Activated CD8-positive, alpha-beta memory T cell treated with anti-CD3 and anti-CD28 coated beads, Interleukin-2, amount 10 ng/mL, durations not matched to agents 7 days and 5 days (primary cell): ENCODE measurements around the gene TCEAL6. TPM values are rescaled to one million over a fixed set of nuclear protein-coding genes. Genes with fewer than 3 reads are reported as not detected.
A peak's percentile ranks its signal among the peaks of the same experiment; 100 is the strongest.
"Not testable (repeated sequence)": the region's sequence is repeated elsewhere in the genome, so short reads cannot be mapped to it uniquely, and the experiment has no call there.

Source experiments
- ATAC-seq: fragments of 150-1000 bp; cut with Tn5 transposase; one replicate; pipeline ENCODE4 v1.10.0; 2021; ENCODE audit warnings: moderate library complexity
- CTCF ChIA-PET: fragments of 350-600 bp; sonication (Branson Sonifier 250); formaldehyde crosslinking; loops from one replicate; lab custom pipeline; 2021; ENCODE audit warnings: antibody characterized with exemption; lab: Charles Lee
- DNase-seq: peaks from one replicate; pipeline ENCODE4 v3.0.0-alpha.2; 2020
- H3K27ac Mint-ChIP-seq: one replicate; pipeline ENCODE4 v1.8.0; 2021; ENCODE audit warnings: mild to moderate bottlenecking, mixed read lengths
- H3K27me3 Mint-ChIP-seq: one replicate; pipeline ENCODE4 v1.8.0; 2021; ENCODE audit warnings: mixed read lengths
- H3K36me3 Mint-ChIP-seq: one replicate; pipeline ENCODE4 v1.8.0; 2021; ENCODE audit warnings: mild to moderate bottlenecking, mixed read lengths
- H3K4me1 Mint-ChIP-seq: one replicate; pipeline ENCODE4 v1.8.0; 2021; ENCODE audit warnings: mixed read lengths
- H3K4me3 Mint-ChIP-seq: one replicate; pipeline ENCODE4 v1.8.0; 2021; ENCODE audit warnings: mild to moderate bottlenecking, moderate library complexity, mixed read lengths
- H3K9me3 Mint-ChIP-seq: one replicate; pipeline ENCODE4 v1.8.0; 2022; ENCODE audit warnings: low read depth, mixed read lengths
- total RNA-seq, 2 experiments: library from RNA; stranded (reverse); gene quantifications; one replicate each; pipeline ENCODE4 v1.2.3, GENCODE V29; 2021

TCEAL6 gene
- total RNA-seq: not detected

DNA sequence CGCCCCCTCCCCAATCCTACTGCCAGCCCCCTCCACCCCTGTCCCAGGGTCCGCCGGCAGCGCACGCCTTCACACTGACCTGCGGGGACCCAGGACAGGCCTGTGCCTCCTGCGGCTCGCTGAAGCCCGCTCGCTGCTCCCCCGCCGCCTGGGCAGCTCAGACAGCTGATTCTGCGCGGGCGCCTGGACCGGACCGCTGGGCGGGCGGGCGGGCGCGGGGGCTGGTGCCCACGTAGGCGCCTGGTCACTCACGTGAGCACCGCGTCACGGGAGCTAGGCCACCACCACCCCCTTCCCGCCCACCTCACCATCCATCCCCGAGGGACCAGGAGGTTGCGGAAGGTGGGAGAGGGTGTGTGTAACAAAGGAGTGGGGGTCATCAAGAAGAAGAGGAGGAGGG lies at the start of gene TCEAL6:
Gene TCEAL6 (minus strand): TSS at position 208 of the 400 bp plus-strand sequence.
- ATAC-seq, H3K4me1 Mint-ChIP-seq, H3K36me3 Mint-ChIP-seq, CTCF ChIA-PET, DNase-seq, H3K9me3 Mint-ChIP-seq, H3K27ac Mint-ChIP-seq, H3K4me3 Mint-ChIP-seq: not testable (repeated sequence)
- H3K27me3 Mint-ChIP-seq: peaks cover 25% of the 10 kb centered on the region

DNA sequence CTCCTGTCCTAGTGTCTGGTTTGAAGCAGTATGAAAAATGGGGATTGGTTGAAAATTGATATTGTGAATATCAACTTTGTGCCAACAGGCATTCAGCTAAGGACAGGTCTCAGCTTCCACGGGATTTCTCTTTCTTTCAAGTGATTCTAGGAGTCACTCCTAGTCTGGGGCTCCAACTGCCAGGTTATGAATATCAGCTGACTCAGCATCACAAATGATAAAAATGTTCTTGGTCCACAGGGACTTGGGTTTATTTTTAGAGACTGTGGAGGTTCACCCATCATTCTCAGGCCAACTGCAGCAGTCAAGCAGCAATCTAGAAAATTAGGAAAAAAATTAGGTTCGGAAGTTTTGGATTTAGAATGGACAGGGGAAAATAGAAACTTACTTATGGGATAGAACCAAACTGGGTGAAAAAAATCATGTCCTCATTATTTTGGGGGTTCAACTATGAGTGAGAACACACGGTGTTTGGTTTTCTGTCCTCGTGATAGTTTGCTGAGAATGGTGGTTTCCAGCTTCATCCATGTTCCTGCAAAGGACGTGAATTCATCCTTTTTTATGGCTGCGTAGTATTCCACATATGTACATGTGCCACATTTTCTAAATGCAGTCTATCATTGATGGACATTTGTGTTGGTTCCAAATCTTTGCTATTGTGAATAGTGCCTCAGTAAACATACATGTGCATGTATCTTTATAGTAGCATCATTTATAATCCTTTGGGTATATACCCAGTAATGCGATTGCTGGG lies 43.9 kb upstream of the TCEAL6 start:
- no peak for DNase-seq
- no peaks in the 10 kb centered on the region for H3K36me3 Mint-ChIP-seq
- ATAC-seq: no peak
- no peak overlapping the region for H3K4me3 Mint-ChIP-seq
- H3K27ac Mint-ChIP-seq: no peak overlapping the region
- no peaks in the 10 kb centered on the region for H3K27me3 Mint-ChIP-seq
- peaks cover 3% of the 10 kb centered on the region for H3K9me3 Mint-ChIP-seq
- H3K4me1 Mint-ChIP-seq: no peaks in the 10 kb centered on the region
- CTCF ChIA-PET: no interaction called here

DNA sequence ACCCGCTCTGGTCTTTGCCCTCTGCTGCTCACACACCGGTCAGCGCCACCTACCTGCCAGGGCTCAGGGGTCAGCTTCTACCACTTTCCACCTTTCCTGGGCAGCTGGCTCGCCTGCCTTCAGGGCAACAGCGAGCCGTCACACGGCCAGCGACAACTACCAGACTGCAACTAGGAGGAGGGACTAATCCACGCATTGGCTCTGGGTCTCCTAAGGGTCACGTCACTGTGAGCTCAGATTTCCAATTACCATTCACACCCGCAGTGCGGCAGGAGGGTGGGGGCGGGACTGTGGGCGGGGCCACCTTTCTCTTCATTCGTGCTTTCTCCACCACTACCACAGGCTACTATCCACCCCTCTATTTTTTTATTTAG lies 13.5 kb upstream of the TCEAL6 start, which contains the start of gene BEX5:
Gene BEX5 (minus strand): TSS at position 172 of the 374 bp plus-strand sequence. CDS start 1,712 bp downstream, outside the sequence.
- Mint-ChIP-seq H3K4me3 (peak within 1 kb of the TSS; percentile 91), H3K36me3 (no peaks in the 10 kb centered on the region), H3K27me3 (peaks cover 3% of the 10 kb centered on the region), H3K27ac (peak within 1 kb of the TSS; percentile 86), H3K4me1 (peaks cover 10% of the 10 kb centered on the region), H3K9me3 (no peaks in the 10 kb centered on the region)
- DNase-seq (peak; percentile 63), ATAC-seq (peak; percentile 98)
- CTCF ChIA-PET: no interaction called here

DNA sequence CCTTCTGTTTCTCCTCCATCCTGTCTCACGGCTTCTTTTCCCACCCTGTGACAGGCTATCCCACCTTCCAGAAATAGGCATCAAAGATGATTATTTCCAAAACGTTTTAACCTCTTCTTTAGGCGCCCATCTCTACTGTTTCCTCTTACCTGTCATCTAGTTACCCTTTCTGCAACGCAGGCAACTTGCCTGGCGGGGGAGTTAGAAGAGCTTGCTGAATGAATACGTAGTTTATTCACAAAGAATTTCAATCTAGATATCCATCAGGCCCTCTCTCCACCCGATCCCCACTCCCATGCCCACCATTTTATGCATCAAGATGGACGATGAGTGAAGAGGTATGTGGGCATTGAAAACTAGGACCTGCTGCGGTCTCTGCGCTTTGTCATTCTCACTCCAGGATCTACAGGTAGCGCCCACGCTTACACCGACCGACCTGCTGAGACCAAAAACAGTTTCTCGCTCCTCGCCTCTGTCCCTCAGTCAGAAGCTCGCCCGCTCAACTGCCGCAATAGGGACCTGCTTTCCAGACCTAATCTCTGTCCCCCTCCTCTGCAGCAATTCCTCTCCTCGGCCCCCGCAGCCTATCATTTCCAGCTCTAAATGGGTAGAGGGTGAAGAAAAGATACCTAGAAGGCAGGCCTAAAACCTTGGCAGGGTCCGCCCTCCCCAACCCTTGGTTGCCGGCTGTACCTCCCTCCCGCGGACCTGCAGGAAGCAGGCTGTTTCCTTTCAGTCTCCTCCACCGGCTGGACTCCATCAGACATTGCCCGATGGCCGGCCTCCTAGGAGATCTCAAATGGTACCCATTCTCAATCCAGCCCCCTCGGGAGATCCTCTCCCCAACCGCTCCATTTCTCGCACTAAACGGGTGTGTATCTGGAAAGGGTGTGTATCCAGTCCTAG lies 12.9 kb upstream of the TCEAL6 start:
- Mint-ChIP-seq H3K9me3 (no peaks in the 10 kb centered on the region), H3K27me3 (peaks cover 3% of the 10 kb centered on the region), H3K36me3 (no peaks in the 10 kb centered on the region), H3K4me3 (peak overlapping the region; percentile 91), H3K4me1 (peaks cover 10% of the 10 kb centered on the region), H3K27ac (peak overlapping the region; percentile 86)
- DNase-seq (peak; percentile 40), ATAC-seq (peak; percentile 69)
- CTCF ChIA-PET: no interaction called here

DNA sequence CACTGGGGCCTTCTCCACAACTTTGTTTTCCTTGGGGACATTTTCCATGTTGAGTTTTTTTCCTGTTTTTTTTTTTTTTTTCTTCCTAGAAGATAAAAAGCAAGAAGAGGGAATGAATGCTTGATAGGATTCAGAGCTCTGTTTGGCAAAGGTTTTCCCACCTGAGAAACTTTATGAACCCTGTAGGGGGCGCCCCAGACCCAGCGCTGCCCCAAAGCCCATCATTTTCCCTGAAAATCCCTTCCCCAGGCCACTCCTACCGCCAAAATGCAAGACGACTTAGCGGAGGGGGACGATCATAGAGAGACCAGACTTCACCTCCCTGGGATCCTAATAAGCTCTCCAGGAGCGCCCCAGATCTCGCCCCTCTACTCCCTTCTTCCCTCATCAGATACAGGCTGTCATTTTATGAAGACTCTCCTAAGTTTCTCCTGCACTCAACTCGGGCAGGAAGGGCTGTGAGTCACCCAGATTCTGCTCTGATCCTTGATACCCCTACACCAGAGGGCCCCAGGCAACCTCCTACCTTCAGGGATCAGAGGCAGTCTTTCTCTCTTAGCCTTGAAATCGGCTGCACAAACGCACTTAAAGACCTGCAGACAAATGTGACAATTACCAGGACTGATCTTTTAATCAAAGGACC lies 12.1 kb upstream of the TCEAL6 start:
- CTCF ChIA-PET: interaction anchor here (0.6 to 0.7 kb wide), 3 partner anchors 26 to 926 kb away, joined by 3 read pairs; no protein-coding TSS in a partner anchor
- H3K27ac Mint-ChIP-seq: no peak overlapping the region
- no peak for DNase-seq
- peaks cover 3% of the 10 kb centered on the region for H3K27me3 Mint-ChIP-seq
- H3K4me1 Mint-ChIP-seq: peaks cover 10% of the 10 kb centered on the region
- H3K36me3 Mint-ChIP-seq: no peaks in the 10 kb centered on the region
- H3K9me3 Mint-ChIP-seq: no peaks in the 10 kb centered on the region
- ATAC-seq: no peak
- H3K4me3 Mint-ChIP-seq: peak overlapping the region; percentile 91

DNA sequence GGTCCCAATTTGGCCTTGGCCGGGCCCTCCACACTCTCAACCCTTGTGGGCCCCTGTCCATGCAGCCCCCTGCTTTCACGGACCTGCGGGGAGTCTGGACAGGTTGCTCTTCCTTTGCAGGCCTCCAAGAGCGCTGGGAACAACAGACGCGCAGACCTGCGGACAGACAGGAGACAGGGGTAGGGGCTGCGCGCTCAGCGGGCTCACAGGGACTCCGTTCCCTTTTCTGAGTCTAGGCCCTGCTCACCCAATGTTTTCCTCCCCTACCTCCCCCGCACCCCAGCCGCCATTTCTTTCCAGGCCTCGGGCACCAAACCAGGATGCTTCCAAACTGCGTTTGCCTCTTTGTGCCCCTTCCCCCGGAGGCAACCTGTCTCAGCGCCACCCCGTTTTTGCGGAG lies 650 bp downstream of the TCEAL6 start:
- H3K4me1 Mint-ChIP-seq, H3K27ac Mint-ChIP-seq, CTCF ChIA-PET, ATAC-seq, H3K36me3 Mint-ChIP-seq, DNase-seq, H3K4me3 Mint-ChIP-seq, H3K9me3 Mint-ChIP-seq: not testable (repeated sequence)
- H3K27me3 Mint-ChIP-seq: peaks cover 28% of the 10 kb centered on the region

DNA sequence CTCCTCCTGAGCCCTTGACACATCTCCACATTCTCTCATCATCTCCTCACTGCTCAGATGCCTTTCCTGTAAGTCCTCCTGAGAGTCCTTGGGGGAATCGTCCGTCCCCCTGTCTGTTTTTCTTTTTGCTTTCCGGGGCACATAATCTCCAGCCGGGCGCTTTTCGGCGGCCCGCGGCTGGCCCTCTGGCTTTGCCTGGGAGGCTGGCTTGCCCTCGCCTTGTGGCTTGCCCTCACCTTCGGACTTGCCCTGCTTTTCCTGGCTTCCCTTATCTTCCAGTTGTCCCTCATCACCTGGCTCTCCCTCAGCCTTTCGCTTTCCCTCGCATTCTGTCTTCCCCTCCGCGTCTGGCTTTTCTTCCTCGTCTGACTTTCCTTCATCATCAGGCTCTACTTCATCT lies 1.4 kb downstream of the TCEAL6 start:
- H3K4me1 Mint-ChIP-seq, H3K4me3 Mint-ChIP-seq, DNase-seq, ATAC-seq, H3K36me3 Mint-ChIP-seq, H3K9me3 Mint-ChIP-seq, H3K27ac Mint-ChIP-seq, CTCF ChIA-PET: not testable (repeated sequence)
- peaks cover 28% of the 10 kb centered on the region for H3K27me3 Mint-ChIP-seq

DNA sequence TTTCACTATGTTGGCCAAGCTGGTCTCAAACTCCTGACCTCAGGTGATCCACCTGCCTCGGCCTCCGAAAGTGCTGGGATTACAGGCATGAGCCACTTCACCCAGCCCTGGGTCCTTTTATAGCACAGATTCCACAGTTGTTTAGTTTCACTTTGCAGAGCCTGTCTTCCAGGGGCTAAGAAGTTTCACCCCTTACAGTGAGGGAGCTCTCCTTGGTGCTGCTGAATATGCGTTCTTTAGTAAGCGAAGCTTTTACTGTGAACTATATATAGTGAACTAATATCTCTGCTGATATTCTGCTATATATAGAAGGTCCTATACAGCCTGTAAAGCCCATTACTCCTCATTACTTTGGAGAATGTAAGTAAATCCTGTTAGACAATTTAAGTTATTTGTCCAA lies 4.2 kb downstream of the TCEAL6 start:
- no peaks in the 10 kb centered on the region for H3K9me3 Mint-ChIP-seq
- peaks cover 24% of the 10 kb centered on the region for H3K27me3 Mint-ChIP-seq
- H3K4me1 Mint-ChIP-seq: no peaks in the 10 kb centered on the region
- DNase-seq (no peak), ATAC-seq (no peak)
- no peak overlapping the region for H3K27ac Mint-ChIP-seq
- no peak overlapping the region for H3K4me3 Mint-ChIP-seq
- CTCF ChIA-PET: no interaction called here
- no peaks in the 10 kb centered on the region for H3K36me3 Mint-ChIP-seq

DNA sequence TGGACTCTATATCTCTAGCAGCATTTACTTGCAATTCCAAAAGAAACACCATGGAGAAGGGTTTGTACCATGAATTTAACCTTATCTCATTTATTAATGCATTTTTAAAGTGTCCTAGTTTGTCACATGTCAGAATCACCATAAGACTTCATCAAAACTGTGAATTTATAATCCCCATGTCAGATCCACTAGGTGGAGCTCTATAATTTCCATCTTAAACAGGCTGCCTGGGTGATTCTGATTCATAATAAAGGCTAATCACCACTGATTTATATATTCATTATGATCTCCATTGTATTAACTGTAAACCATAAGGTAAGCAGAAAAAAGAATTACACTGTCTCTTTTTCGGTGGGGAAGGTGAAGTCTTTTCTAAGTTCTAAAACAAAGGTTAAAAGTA lies 12.8 kb downstream of the TCEAL6 start:
- no peak for DNase-seq
- Mint-ChIP-seq H3K4me1 (peaks cover 2% of the 10 kb centered on the region), H3K36me3 (no peaks in the 10 kb centered on the region), H3K27ac (no peak overlapping the region), H3K27me3 (peaks cover 29% of the 10 kb centered on the region), H3K4me3 (no peak overlapping the region), H3K9me3 (no peaks in the 10 kb centered on the region)
- CTCF ChIA-PET: no interaction called here
- no peak for ATAC-seq

DNA sequence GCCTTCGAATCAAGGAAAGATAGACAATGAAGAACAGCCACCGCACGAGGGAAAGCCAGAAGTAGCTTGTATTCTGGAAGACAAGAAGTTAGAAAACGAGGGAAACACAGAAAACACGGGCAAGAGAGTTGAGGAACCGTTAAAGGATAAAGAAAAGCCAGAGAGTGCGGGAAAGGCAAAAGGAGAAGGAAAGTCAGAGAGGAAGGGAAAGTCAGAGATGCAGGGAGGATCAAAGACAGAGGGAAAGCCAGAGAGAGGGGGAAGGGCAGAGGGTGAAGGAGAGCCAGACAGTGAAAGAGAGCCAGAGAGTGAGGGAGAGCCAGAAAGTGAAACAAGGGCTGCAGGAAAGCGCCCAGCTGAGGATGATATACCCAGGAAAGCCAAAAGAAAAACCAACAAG lies 15.4 kb downstream of the TCEAL6 start:
- DNase-seq (no peak), ATAC-seq (no peak)
- Mint-ChIP-seq H3K9me3 (no peaks in the 10 kb centered on the region), H3K27ac (no peak overlapping the region), H3K4me1 (peaks cover 2% of the 10 kb centered on the region), H3K4me3 (no peak overlapping the region), H3K36me3 (no peaks in the 10 kb centered on the region), H3K27me3 (peaks cover 33% of the 10 kb centered on the region)
- CTCF ChIA-PET: no interaction called here

DNA sequence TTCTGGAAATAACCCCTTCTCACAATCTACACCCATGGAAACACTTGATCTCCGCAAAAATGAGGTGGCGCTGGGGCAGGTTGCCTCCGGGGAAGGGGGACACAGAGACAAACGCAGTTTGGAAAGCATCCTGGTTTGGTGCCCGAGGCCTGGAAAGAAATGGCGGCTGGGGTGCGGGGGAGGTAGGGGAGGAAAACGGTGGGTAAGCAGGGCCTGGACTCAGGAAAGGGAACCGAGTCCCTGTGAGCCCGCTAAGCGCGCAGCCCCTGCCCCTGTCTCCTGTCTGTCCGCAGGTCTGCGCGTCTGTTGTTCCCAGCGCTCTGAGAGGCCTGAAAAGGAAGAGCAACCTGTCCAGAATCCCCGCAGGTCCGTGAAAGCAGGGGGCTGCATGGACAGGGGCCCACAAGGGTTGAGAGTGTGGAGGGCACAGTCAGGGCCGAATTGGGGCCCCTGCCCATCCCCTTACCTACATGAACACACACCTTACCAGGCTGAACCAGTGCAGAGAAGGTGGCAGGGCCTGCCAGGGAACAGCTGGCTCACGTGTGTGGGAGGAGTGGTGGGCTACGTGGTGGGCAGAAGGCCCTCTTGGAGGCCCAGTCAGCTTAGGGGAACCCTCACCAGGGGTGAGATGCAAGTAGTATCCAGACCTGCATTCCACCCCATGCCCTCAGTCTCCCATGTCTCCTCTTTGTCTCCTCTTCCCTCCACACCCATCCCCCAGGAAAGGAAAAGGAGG lies 16.0 kb downstream of the TCEAL6 start:
- H3K27ac Mint-ChIP-seq, DNase-seq, H3K9me3 Mint-ChIP-seq, H3K4me3 Mint-ChIP-seq, H3K4me1 Mint-ChIP-seq, H3K36me3 Mint-ChIP-seq, ATAC-seq, CTCF ChIA-PET: not testable (repeated sequence)
- H3K27me3 Mint-ChIP-seq: peaks cover 29% of the 10 kb centered on the region

DNA sequence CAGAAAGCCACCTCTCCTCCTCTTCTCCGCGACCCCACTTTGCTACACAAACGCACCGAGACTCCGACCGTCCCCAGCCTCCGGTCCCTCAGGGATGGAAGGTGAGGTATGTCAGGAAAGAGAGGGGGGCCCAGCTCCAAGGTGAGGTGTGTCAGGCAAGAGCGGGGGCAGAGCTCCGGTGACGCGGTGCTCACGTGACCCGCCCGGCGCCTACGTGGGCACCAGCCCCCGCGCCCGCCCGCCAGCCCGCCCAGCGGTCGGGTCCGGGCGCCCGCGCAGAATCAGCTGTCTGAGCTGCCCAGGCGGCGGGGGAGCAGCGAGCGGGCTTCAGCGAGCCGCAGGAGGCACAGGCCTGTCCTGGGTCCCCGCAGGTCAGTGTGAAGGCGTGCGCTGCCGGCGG lies 16.8 kb downstream of the TCEAL6 start, which contains the start of gene TCEAL2:
Gene TCEAL2 (plus strand): TSS at position 244 of the 400 bp plus-strand sequence. CDS start 1,152 bp downstream, outside the sequence.
- H3K36me3 Mint-ChIP-seq, DNase-seq, H3K27ac Mint-ChIP-seq, H3K4me3 Mint-ChIP-seq, H3K9me3 Mint-ChIP-seq, H3K4me1 Mint-ChIP-seq, CTCF ChIA-PET, ATAC-seq: not testable (repeated sequence)
- H3K27me3 Mint-ChIP-seq: peaks cover 29% of the 10 kb centered on the region

DNA sequence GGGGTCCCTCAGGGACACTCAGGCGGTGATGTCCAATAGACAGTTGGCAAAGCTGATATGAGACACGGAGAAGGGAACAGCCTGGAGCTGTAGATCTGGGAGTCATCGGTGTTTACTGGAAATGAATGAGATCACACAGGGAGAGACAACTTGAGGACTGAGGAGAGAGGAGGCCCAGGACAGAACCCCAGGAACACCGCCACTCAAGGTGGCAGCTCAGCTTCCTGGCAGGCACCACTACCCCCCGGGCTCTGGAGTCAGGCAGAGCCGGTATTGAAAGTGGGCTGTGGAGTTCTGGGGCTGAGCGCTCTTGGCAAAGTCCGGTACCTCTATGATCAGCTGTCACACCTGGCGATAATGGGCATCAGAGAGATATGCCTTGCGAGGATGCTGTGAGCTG lies 17.3 kb downstream of the TCEAL6 start:
- H3K4me1 Mint-ChIP-seq, ATAC-seq, H3K27ac Mint-ChIP-seq, CTCF ChIA-PET, H3K36me3 Mint-ChIP-seq, H3K4me3 Mint-ChIP-seq, H3K9me3 Mint-ChIP-seq, DNase-seq: not testable (repeated sequence)
- peaks cover 29% of the 10 kb centered on the region for H3K27me3 Mint-ChIP-seq
